GM21529 (cell line): ENCODE results near the gene ID3.

Experiments
- ATAC-seq: cut with Tn5 transposase; IDR thresholded peaks from one replicate; pipeline ENCODE4 v1.9.1; 2021; ENCODE audit not compliant: unreplicated experiment

Gene ID3

GRCh38 chr1:23528250-23528978, 30.9 kb downstream of the ID3 start:
- ATAC-seq = peak; percentile 53

GRCh38 chr1:23527900-23528249, 31.4 kb downstream of the ID3 start:
- ATAC-seq = no peak

GRCh38 chr1:23527366-23527765, 31.9 kb downstream of the ID3 start:
- ATAC-seq = no peak

DNA sequence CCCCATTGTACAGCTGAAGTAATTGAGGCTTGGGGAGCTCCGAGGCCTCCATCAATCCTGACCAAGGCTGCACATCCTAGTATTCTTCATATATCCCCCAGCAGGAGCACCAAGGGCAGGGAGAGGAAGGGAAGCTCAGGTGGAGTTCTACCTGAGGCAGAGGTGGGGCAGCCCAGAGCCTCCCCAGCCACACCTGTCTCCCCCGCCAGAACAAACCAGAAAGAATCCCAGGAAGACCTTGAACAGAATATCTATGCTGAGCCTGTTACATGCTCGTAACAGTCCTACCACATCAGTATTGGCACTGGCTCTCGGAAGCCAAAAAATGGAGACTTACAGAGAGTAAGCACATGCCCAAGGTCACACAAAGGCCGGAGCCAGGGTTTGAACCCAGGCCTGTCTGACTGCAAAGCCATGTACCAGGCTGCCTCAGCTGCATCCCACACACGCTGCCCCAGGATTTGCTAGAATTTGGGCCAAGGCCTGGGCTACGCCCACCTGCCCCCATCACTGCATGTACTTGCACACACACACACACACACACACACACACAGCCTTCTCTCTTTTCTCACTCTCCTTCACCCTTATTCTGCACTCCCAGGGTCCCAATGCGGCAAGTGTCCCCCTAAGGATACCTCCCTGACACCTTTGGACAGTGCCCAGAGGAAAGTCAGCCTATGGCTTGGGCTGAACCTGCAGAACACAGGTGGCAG, 32.8 kb downstream of the ID3 start:
- no peak for ATAC-seq

- ATAC-seq = no peak
Observed at GRCh38 chr1:23525558-23526250, 33.6 kb downstream of the ID3 start.

- ATAC-seq = no peak
Observed at GRCh38 chr1:23524716-23525401, 34.4 kb downstream of the ID3 start.

- ATAC-seq = no peak
Observed at GRCh38 chr1:23524163-23524562, 35.1 kb downstream of the ID3 start.

DNA sequence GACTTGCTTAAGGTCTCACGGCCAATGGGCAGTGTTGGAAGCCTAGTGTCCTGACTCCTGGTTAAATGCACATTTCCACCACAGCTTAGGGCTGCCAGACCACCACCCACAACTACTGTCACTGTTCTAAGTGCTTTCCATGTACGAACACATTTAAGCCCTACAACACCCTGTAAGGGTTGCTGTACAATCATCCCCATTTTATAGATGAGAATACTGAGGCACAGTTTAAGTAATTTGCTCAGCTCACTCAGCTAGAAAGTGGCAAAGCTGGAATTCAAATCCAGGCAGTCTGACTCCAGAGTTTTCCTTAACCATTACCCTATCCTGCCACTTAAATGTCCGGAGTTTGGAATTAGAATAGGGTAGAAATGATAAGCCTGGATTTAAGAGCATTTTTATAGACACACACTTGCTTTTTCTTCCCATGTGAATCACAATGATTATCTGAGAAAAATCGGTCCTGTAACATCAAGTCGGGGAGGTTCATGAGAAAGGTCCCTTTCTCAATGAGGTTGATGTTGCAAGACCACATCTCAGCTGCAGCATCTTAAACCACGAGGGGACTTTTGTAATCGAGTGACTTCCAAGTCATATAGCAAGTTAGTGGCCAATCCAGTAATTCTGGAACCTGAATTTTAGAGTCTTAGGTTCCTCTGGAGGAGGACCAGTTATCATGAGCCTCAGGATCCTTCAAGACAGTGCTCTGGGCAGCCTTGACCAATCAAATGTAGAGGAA, 36.9 kb downstream of the ID3 start:
- no peak for ATAC-seq

DNA sequence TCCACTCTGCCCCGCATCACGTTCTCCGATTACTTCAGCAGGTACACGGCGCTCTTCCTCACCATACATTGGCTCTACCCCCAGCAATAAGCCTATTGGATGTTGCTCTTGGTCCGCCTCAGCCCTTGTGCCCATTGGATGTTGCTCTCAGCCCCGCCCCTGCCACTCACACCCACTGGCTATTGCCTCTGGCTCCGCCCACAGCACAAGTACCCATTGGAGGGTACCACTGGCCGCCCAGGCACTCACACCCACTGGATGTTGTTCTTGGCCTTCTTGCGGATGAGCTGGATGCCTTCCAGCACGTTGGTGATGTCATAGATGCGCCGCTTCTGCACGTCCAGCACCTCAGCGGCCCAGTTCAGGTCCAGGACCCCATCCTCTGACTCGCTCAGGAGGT, 37.7 kb downstream of the ID3 start:
- ATAC-seq = no peak

DNA sequence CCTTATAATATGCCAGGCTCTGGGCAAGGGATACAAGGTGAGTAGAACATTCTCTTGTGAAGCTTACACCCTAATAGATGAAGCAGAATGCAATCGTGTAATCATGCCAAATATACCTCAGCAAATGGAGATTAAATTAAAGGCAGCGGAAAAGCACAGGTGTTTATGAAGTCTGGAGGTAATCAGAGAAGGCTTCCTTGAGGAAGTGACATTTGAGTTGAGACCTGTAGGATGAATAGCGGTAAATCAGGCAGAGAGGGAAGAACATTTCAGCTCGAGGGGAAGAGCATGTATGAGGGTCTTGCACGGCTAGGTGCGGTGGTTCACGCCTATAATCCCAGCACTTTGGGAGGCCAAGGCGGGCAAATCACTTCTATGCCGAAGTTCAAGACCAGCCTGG, 41.7 kb downstream of the ID3 start:
- no peak for ATAC-seq

DNA sequence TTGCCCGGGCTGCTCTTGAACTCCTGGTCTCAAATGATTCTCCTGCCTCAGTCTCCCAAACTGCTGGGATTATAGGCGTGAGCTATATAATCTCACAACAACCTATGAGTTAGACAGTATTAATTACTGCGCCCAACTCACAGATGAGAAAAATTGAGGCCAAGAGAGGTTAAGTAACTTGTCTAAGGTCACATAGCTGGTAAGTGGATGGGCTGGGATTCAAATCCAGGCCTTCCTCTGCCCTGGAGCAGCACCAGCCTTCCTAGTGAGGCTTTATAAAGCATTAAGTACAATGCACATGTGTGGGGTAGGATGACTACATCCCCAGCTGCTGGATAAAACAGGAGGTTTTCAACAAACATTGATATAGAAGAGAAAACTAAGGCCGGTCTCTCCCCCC, 43.4 kb downstream of the ID3 start:
- no peak for ATAC-seq

DNA sequence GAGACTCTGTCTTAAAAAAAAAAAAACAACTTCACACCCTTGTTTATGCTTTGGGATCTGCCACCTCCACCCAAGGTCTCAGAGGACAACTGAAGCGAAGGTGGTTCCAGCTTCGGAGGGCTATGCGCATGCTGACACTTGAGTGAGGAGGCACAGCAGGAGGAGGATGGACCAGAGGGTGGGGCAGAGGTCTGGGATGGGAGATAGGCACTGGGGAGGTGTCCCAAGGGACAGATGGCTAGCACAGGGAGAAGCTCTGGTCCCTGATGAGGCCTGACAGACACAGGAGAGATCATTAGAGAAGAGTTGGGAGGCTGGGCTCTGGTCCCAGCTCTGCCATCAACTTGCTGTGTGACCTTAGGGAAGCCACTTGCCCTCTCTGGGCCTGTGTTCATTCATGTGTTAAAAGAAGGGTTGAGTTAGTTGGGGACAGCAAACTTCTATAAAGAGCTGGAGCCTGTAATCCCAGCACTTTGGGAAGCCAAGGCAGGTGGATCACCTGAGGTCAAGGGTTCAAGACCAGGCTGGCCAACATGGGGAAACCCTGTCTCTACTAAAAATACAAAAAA, 45.1 kb downstream of the ID3 start:
- ATAC-seq = no peak

- ATAC-seq = no peak
Observed at GRCh38 chr1:23509896-23510295, 49.4 kb downstream of the ID3 start.
